SK-N-SH treated with all-trans-retinoic acid at 6 μM for 48 hours (cell line): Measurements from ENCODE around the gene ASPDH.

Experiments
- ATAC-seq: fragments of 200-7000 bp; cut with Tn5 transposase; 3 replicates; pipeline ENCODE4 v1.9.1; 2020; ENCODE audit warnings: mild to moderate bottlenecking, moderate library complexity
- ARNTL ChIP-seq: fragments of 450-650 bp; formaldehyde crosslinking; IDR thresholded peaks from 2 replicates; pipeline ENCODE4 v1.5.0; 2020; ENCODE audit warnings: low read depth, mild to moderate bottlenecking, moderate library complexity, borderline replicate concordance
- BACH2 ChIP-seq: fragments of 250-450 bp; sonication (Bioruptor Pico); IDR thresholded peaks from 2 replicates; pipeline ENCODE4 v1.9.0; 2021; ENCODE audit warnings: mild to moderate bottlenecking, borderline replicate concordance
- CSDC2 ChIP-seq: fragments of 250-450 bp; sonication (Bioruptor Pico); IDR thresholded peaks from 2 replicates; pipeline ENCODE4 v1.5.0; 2020; ENCODE audit warnings: mild to moderate bottlenecking, moderate library complexity
- ESRRG ChIP-seq: fragments of 250-450 bp; sonication (Bioruptor Pico); IDR thresholded peaks from 2 replicates; pipeline ENCODE4 v1.6.1; 2021; ENCODE audit warnings: mild to moderate bottlenecking
- GLIS3 ChIP-seq: fragments of 250-450 bp; sonication (Bioruptor Pico); IDR thresholded peaks from 2 replicates; pipeline ENCODE4 v1.5.0; 2020; ENCODE audit warnings: mild to moderate bottlenecking, moderate library complexity
- ISL1 ChIP-seq: fragments of 250-450 bp; sonication (Bioruptor Pico); IDR thresholded peaks from 2 replicates; pipeline ENCODE4 v2.1.2; 2022; ENCODE audit warnings: mild to moderate bottlenecking, moderate library complexity
- PATZ1 ChIP-seq: fragments of 250-450 bp; sonication (Bioruptor Pico); IDR thresholded peaks from 2 replicates; pipeline ENCODE4 v1.8.0; 2020; ENCODE audit warnings: mild to moderate bottlenecking, moderate library complexity, borderline replicate concordance
- PPARA ChIP-seq: fragments of 250-450 bp; sonication (Bioruptor Pico); IDR thresholded peaks from 2 replicates; pipeline ENCODE4 v1.5.0; 2020; ENCODE audit warnings: mild to moderate bottlenecking, borderline replicate concordance
- RARB ChIP-seq: fragments of 250-450 bp; sonication (Bioruptor Pico); IDR thresholded peaks from 2 replicates; pipeline ENCODE4 v1.8.0; 2021; ENCODE audit warnings: mild to moderate bottlenecking, moderate library complexity
- TCF4 ChIP-seq: fragments of 250-450 bp; sonication (Bioruptor Pico); IDR thresholded peaks from 2 replicates; pipeline ENCODE4 v1.8.0; 2021; ENCODE audit warnings: mild to moderate bottlenecking, moderate library complexity, borderline replicate concordance
- ZC3H10 ChIP-seq: fragments of 250-450 bp; sonication (Bioruptor Pico); IDR thresholded peaks from 2 replicates; pipeline ENCODE4 v1.5.1; 2021; ENCODE audit warnings: mild to moderate bottlenecking, moderate library complexity
- ZFP3 ChIP-seq: fragments of 250-450 bp; sonication (Bioruptor Pico); IDR thresholded peaks from 2 replicates; pipeline ENCODE4 v1.5.0; 2020; ENCODE audit warnings: mild to moderate bottlenecking, moderate library complexity
- ZNF565 ChIP-seq: fragments of 450-650 bp; formaldehyde crosslinking; conservative IDR thresholded peaks from 2 replicates; pipeline ENCODE4 v1.5.0; 2020; ENCODE audit warnings: low read depth, mild to moderate bottlenecking, moderate library complexity
- TF ChIP-seq, protein P1 (sequence below): fragments of 250-450 bp; sonication (Bioruptor Pico); IDR thresholded peaks from 2 replicates; pipeline ENCODE4 v1.5.1; 2020; ENCODE audit warnings: low read depth, mild to moderate bottlenecking, moderate library complexity
- TF ChIP-seq, protein P2 (sequence below): fragments of 250-450 bp; sonication (Bioruptor Pico); IDR thresholded peaks from 2 replicates; pipeline ENCODE4 v1.5.0; 2020; ENCODE audit warnings: mild to moderate bottlenecking, moderate library complexity
- TF ChIP-seq, protein P3 (sequence below): fragments of 250-450 bp; sonication (Bioruptor Pico); IDR thresholded peaks from 2 replicates; pipeline ENCODE4 v1.8.0; 2021; ENCODE audit warnings: low read depth, mild to moderate bottlenecking, moderate library complexity, borderline replicate concordance

The ASPDH gene

GRCh38 chr19:50507376-50507775, 6.3 kb downstream of the ASPDH start:
- no peak for ATAC-seq
- TF ChIP-seq ZC3H10 (CRISPR knock-in tag) (no peak), ISL1 (no peak), BACH2 (CRISPR knock-in tag) (no peak), PATZ1 (no peak), ARNTL (CRISPR knock-in tag) (no peak), GLIS3 (CRISPR knock-in tag) (no peak)
- TF ChIP-seq, protein P1, sequence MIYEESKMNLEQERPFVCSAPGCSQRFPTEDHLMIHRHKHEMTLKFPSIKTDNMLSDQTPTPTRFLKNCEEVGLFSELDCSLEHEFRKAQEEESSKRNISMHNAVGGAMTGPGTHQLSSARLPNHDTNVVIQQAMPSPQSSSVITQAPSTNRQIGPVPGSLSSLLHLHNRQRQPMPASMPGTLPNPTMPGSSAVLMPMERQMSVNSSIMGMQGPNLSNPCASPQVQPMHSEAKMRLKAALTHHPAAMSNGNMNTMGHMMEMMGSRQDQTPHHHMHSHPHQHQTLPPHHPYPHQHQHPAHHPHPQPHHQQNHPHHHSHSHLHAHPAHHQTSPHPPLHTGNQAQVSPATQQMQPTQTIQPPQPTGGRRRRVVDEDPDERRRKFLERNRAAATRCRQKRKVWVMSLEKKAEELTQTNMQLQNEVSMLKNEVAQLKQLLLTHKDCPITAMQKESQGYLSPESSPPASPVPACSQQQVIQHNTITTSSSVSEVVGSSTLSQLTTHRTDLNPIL (CRISPR knock-in tag), result no peak
- TF ChIP-seq, protein P2, sequence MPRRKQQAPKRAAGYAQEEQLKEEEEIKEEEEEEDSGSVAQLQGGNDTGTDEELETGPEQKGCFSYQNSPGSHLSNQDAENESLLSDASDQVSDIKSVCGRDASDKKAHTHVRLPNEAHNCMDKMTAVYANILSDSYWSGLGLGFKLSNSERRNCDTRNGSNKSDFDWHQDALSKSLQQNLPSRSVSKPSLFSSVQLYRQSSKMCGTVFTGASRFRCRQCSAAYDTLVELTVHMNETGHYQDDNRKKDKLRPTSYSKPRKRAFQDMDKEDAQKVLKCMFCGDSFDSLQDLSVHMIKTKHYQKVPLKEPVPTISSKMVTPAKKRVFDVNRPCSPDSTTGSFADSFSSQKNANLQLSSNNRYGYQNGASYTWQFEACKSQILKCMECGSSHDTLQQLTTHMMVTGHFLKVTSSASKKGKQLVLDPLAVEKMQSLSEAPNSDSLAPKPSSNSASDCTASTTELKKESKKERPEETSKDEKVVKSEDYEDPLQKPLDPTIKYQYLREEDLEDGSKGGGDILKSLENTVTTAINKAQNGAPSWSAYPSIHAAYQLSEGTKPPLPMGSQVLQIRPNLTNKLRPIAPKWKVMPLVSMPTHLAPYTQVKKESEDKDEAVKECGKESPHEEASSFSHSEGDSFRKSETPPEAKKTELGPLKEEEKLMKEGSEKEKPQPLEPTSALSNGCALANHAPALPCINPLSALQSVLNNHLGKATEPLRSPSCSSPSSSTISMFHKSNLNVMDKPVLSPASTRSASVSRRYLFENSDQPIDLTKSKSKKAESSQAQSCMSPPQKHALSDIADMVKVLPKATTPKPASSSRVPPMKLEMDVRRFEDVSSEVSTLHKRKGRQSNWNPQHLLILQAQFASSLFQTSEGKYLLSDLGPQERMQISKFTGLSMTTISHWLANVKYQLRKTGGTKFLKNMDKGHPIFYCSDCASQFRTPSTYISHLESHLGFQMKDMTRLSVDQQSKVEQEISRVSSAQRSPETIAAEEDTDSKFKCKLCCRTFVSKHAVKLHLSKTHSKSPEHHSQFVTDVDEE (CRISPR knock-in tag), result no peak
- TF ChIP-seq, protein P3, sequence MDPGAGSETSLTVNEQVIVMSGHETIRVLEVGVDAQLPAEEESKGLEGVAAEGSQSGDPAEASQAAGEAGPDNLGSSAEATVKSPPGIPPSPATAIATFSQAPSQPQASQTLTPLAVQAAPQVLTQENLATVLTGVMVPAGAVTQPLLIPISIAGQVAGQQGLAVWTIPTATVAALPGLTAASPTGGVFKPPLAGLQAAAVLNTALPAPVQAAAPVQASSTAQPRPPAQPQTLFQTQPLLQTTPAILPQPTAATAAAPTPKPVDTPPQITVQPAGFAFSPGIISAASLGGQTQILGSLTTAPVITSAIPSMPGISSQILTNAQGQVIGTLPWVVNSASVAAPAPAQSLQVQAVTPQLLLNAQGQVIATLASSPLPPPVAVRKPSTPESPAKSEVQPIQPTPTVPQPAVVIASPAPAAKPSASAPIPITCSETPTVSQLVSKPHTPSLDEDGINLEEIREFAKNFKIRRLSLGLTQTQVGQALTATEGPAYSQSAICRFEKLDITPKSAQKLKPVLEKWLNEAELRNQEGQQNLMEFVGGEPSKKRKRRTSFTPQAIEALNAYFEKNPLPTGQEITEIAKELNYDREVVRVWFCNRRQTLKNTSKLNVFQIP (CRISPR knock-in tag), result no peak

- ATAC-seq, result no peak
- TF ChIP-seq, protein P3 (CRISPR knock-in tag), result no peak
- TF ChIP-seq ZNF565, result no peak
- TF ChIP-seq ZFP3 (CRISPR knock-in tag), result no peak
- no peak for TF ChIP-seq PPARA (CRISPR knock-in tag)
Observed at GRCh38 chr19:50506700-50507099, 7.0 kb downstream of the ASPDH start.

GRCh38 chr19:50505856-50506611, 7.7 kb downstream of the ASPDH start:
- ATAC-seq, result no peak
- TF ChIP-seq RARB (no peak), ARNTL (CRISPR knock-in tag) (no peak), GLIS3 (CRISPR knock-in tag) (no peak), TCF4 (CRISPR knock-in tag) (no peak), ESRRG (CRISPR knock-in tag) (no peak), PATZ1 (no peak), ISL1 (no peak), PPARA (CRISPR knock-in tag) (no peak), ZFP3 (CRISPR knock-in tag) (no peak), ZNF565 (no peak), CSDC2 (no peak), BACH2 (CRISPR knock-in tag) (no peak)
- TF ChIP-seq, protein P2 (CRISPR knock-in tag), result no peak
- TF ChIP-seq, protein P3 (CRISPR knock-in tag), result no peak
- TF ChIP-seq, protein P1 (CRISPR knock-in tag), result no peak
